SK-N-MC (cell line): ENCODE data around the gene ARHGAP26.

Experiments used
- EZH2 ChIP-seq: fragments of 200-600 bp; sonication (generic); IDR thresholded peaks from one replicate; pipeline ENCODE4 v1.6.1; 2017; ENCODE audit warnings: antibody characterized with exemption
- FOXP2 ChIP-seq: optimal IDR thresholded peaks from 2 replicates; pipeline ENCODE3; 2011; ENCODE audit warnings: mild to moderate bottlenecking, moderate library complexity; ENCODE audit not compliant: insufficient read depth; ENCODE audit errors: extremely low read length, control extremely low read depth
- POLR2AphosphoS5 ChIP-seq: IDR thresholded peaks from 2 replicates; pipeline ENCODE4 v1.6.1; 2012; ENCODE audit warnings: mild to moderate bottlenecking, low read depth, low read length, borderline replicate concordance

DNA sequence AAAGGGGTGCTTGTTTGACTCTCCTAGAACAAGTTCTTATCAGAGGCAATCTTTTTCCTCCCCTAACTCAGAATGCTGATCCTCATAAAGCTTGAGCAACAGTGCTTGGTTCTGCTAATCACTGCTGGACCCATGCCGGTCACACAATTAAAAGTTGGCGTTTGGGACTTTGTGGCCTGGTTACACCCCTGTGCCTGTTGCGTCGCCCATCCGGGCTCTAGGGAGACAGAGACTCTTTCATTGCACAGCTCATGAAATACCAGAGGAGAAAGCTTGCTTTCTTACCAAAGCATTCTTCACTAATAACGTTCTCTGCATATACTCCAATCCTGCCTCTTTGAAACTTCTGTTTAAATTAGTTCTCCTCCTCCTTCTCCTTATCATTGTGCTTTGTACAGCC lies 332.2 kb downstream of the ARHGAP26 start:
- TF ChIP-seq POLR2AphosphoS5, result no peak
- TF ChIP-seq EZH2, result no peak
- no peak for TF ChIP-seq FOXP2
